ENCODE data around the gene WDR20.
"Not testable (repeated sequence)": the region's sequence is repeated elsewhere in the genome, so short reads cannot be mapped to it uniquely, and the experiment has no call there.

The WDR20 gene

DNA sequence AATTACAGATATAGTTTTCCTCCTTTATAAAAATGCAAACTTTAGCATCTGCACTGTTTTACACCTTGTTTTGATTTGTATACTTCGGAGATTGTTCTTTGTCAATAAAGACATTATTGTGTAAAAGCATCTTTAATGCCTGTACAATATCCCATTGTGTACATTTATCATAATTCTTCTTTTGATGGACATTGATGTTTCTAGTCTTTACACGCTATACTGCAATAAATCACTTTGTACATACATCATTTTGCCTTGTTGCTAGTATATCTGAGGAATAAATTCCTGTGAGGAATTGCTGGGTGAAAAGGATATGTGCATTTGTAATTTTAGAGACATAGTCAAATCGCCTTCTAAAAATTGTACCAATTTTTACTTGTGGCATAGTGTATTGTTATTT is 30.4 kb downstream of the WDR20 start:
- DNase-seq (ENCODE audit: low read depth, low spot score), result no peak

DNA sequence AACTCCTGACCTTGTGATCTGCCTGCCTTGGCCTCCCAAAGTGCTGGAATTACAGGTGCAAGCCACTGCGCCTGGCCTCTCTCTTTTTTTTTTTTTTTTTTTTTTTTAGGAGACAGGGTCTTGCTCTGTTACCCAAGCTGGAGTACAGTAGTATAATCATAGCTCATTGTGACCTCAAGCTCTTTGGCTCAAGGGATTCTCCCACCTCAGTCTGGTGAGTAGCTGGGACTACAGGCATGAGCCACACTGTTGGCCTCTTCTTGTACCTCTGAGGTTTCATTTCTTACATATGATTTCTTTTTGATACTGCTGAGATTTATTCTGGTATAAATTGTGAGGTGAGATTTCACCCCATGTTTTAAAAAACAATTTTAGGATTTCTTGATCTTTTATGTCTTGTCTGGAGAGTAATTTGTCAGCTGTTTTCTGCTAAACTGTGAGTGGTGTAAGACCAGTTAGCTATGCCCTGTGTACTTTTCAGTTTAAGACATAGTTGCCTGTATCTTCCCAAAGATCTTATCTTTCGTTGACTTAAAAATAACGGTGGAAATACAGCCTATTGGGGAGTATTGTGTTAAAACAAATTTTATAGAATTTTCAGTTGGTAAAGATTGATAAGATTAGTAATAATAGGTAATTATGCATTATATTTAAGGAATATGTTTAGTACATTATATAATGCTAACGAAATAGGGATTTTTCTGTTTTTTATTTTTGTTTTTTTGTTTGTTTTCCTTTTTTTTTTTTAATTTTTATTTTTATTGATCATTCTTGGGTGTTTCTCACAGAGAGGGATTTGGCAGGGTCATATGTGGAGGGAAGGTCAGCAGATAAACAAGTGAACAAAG is 31.7 kb downstream of the WDR20 start:
- no peak for DNase-seq (ENCODE audit: low read depth, low spot score)

DNA sequence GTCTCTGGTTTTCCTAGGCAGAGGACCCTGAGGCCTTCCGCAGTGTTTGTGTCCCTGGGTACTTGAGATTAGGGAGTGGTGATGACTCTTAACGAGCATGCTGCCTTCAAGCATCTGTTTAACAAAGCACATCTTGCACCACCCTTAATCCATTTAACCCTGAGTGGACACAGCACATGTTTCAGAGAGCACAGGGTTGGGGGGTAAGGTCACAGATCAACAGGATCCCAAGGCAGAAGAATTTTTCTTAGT is 32.2 kb downstream of the WDR20 start:
- not testable (repeated sequence) for DNase-seq (ENCODE audit: low read depth, low spot score)

DNA sequence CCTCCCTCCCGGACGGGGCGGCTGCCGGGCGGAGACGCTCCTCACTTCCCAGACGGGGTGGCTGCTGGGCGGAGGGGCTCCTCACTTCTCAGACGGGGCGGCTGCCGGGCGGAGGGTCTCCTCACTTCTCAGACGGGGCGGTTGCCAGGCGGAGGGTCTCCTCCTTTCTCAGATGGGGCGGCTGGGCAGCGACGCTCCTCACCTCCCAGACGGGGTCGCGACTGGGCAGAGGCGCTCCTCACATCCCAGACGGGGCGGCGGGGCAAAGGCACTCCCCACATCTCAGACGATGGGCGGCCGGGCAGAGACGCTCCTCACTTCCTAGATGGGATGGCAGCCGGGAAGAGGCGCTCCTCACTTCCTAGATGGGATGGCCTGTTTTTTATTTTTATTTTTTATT is 33.0 kb downstream of the WDR20 start:
- DNase-seq (ENCODE audit: low read depth, low spot score), result not testable (repeated sequence)

DNA sequence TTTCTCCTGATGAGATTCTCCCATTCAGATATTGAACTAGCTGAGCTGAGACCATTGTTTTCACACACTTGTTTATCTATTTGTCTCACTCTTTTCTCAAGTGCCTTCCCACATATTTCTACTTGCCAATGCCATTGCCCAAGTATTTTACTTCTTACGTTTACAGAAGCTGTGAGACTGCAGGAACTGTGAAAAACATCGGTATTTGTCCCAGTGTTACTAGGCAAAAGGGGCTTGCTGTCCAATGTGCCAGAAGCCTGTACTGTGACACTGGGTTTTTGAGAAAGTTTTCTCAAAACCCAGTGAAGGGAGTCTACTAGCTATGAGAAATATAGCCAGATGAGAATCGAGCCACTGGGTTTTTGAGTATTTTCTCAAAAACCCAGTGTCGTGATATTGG is 37.5 kb downstream of the WDR20 start:
- DNase-seq (ENCODE audit: low read depth, low spot score), result no peak

DNA sequence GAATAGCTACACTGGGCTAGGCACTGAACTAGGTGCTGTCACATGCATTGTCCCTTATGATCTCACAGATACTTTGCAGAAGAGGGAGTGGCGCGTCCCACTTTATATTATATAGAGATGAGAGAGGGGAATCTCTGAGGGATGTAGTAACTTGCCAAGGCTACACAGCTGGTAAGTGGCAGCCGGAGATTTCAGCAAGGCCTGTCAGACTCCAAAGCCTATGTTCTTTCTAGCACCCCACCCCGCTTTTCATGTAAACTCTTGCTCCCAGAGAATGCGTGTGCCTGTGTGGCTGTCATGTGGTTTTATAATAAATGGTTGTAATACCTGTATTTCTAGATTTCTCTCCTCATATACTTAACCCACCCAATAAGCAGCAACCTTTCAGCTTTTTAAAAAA is 39.1 kb downstream of the WDR20 start:
- no peak for DNase-seq (ENCODE audit: low read depth, low spot score)

DNA sequence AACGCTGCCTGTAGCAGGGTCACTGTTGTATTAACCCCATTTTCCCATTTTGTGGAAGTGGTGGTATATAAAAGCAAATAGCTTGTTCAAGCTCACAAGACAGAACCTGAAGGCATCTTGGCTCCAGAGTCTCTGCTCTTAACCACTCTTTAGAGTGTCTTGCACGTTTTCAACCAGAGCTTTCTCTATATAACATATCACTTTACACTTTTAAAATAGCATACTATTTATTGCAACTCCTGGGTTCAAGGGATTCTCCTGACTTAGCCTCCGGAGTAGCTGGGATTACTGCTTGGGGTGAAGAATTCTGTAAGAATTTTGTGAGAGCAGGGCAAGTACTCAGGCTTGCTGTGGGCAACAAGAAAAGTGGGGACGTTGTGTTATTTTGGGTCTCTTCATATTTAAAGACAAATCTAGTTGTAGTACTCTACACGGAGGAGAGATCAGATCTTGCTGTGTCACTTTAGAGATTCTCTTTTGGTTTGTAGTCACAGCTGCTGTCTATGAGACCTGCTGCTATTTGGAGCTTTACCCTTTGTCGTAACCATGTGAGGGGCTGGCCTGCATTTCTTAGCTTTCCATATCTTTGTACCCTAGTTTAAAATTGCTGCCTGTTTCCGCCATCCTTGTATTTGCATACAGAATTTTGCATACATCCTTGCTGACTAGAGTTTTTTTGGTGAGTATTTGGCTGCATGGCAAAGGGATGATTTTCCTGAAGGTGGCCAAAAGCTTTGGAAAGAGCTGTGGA is 40.7 kb downstream of the WDR20 start:
- DNase-seq (ENCODE audit: low read depth, low spot score), result no peak

DNA sequence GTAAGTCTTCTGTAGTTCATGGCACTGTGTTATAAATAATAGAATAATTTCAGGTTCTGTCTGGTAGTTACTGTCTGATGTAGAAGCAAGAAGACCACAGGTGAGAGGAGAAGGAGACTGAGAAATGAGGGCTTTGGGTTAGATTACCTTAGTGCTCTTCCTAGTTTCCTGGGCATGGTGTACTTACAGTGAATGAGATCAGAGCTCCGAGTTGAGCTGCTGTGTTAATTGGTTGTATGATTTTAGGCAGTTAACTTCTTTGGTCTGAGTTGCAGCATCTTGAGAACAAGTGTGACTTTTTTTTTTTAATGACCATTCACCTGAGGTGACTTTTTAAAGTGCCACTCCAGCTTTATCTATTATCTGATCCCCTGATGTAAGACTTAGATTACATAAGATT is 41.5 kb downstream of the WDR20 start:
- DNase-seq (ENCODE audit: low read depth, low spot score), result no peak

DNA sequence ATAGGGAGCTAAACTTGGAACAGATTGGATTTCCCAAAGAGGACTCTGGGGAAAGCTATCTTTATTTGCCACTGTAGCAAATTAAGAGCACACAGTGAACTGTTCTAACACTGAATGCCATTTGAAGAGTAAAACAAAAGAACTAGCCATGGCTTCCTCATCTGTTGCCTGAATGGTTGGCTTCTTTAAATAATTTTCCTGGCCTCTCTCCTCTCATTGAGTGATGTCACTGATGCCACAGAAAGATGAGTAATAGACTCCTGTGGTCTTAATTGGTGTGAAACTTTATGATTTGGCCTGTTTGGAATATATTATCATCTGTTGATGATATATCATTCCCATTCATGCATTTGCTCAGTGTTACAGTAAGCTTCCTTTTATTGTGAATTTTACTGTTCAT is 42.5 kb downstream of the WDR20 start:
- DNase-seq (ENCODE audit: low read depth, low spot score), result no peak

DNA sequence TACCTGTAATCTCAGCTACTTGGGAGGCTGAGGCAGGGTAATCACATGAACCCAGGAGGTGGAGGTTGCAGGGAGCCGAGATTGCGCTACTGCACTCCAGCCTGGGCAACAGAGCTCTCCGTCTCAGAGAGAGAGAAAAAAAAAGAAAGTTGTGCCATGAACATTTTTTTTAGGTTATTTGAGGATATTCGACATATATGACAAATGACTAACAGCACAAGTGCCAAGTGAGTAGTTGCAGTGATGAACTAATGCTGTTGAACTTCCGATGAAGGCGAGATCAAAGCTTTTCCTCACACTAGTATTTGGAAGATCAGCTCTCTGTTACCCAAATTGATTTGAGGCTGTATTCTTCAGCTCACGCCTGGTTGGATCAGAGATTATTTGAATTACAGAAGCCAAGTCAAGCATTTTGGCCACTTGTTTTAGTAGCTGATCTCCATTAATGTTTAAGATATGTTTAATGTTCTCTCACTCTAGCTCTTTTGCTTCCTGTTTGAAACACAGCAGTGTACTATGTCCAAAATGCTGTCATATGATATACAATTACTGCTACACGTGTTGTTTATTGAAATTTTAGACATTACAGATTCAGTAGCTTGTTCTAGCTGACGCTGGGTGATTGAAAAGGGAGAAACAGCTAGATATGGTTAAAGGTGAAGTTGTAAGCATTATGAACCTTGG is 43.4 kb downstream of the WDR20 start:
- DNase-seq (ENCODE audit: low read depth, low spot score), result no peak

DNA sequence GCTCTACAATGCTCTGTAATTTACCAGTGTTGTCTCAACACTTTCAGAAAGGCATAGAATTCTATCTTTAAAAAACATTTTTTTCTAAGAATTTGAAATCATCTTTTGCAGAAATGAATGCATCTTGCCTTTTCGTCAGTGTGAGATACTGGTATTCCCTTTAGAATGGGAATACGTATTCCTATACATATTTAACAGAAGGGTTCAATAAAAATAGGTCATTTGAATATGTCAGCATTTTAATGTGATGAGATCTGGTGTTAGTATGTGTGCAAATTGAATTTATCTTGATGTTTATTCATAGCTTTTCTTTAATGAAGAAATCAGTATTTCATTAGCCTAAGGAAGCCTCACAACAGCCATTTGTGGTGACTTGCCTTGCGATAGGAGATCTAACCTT is 44.2 kb downstream of the WDR20 start:
- DNase-seq (ENCODE audit: low read depth, low spot score), result no peak

DNA sequence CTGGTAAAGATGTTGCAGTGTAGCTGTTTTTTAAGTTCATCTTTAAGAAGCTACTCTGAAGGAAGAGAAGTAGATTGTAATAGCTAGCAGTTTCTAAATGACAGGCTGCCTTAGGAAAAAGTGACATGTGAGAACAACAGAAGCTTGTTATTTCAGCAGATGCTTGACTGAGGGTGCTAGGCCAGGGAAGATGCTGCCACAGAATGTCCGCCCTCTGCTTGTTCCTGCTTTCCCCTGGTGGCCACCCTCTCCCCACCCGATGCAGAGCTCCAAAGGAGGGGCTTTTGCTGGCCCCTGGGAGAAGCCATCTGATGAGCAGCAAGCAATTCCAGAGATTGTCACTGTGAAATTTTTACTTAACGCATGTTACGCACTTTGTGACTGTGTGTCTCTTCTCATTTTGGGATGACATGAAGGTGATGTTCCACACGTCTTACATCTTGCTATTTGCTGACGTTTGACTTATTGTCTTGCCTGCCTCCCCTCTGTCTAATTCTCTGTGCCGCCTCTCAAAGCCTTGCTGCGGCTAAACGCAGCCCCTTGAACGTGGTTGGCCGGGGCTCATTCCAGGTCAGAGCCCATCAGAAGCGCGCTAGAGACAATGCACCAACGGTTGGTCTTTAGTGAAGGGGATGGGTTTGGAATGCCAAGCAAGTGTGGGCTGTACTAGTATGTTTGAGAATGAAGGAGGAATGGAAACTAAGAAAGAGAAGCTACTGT is 44.8 kb downstream of the WDR20 start:
- DNase-seq (ENCODE audit: low read depth, low spot score), result no peak

DNA sequence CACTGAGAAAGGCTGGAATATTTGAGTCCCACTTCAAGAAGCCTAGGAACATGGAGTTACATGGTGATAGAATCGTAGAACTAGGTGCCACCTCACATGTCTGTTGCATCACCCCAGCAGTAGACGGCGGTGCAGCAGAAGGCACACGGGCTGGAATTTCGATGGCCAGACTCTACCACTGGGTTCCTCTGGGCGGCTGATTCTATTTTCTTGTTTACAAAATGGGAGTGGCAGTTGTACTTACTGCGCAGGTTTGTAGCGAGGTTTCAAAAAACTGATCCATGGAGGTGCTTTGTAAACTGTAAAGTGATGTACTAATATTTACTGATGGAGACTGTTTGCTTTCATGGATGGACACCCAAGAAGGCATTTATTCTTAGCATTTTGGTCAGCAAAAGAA is 45.7 kb downstream of the WDR20 start:
- no peak for DNase-seq (ENCODE audit: low read depth, low spot score)

DNA sequence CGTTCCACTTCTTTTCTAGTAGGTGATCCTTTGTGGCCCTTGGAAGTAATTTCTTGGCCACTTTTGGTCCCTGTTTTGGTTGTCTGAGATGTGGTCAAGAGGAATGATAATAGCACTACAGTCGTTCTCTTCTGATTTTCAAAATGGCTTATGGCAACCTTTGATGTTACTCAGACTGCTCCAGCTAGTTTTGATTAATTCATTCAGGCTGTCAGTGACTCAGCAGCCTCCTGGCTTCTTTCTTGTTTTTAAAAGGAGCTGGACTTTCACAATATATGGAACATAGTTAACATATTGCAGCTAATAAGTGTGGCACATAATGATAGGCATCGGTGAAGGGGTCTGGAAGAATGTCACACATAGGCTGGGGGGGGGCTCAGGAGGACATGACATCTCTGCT is 47.3 kb downstream of the WDR20 start:
- peak; percentile 46 for DNase-seq (ENCODE audit: low read depth, low spot score)

DNA sequence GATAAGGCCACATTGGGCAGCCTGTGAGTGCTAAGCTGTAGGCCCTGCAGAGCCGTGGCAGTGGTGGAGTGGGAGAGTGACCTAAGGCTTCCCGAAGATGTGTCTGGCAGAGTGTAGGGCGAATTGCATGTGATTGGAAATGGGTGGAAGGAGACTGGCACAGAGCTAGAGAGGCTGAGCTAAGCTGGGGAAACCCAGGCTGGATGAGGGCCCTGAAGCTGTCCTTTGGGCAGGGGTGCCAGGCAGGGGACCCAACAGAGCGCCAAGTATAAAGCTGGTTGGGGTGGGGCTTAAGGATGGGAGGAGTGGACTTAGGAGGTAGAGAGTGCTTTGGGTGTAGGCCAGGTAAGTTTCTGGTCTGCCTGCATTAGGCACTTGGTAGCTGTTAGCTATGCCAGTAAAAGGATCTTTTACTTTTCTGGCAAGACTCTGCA is 47.9 kb downstream of the WDR20 start:
- DNase-seq (ENCODE audit: low read depth, low spot score), result no peak

DNA sequence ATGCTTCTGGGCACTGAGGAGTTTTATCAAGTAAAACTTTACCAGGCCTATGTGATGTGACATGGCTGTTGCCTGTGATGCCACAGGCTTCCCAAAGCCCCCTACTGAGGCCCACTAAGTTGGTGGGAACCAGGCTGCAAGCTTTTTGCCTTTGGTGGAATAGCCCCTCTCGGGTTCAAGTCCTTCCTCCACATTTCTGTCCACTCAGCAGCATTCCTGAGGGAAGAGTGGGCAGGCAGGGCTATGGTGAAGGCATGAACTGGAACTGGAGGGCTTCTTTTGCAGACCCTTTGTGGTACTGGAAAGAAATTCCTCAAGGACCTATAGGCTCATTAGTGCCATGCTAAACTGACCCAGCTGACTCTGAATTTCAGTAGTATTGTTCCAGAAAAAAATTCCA is 48.5 kb downstream of the WDR20 start:
- no peak for DNase-seq (ENCODE audit: low read depth, low spot score)

DNA sequence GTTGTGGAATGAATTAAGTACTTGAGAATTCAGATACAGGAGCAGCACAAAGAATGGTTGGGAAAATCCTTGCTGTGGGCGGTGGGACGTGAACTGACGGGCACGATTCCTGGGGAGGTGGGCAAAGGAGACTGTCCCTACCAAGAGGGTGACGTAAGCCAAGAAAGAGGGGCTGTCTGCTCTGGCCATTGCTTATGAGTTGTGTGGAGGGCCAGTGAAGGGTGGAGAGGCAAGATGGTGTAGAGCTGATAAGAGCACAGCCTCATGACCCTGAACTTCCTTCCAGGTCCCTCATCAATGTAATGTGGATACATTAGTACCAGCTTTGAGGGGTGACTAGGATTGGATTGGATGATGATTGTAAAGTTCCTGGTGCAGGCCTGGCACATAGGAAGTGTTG is 50.2 kb downstream of the WDR20 start:
- no peak for DNase-seq (ENCODE audit: low read depth, low spot score)

DNA sequence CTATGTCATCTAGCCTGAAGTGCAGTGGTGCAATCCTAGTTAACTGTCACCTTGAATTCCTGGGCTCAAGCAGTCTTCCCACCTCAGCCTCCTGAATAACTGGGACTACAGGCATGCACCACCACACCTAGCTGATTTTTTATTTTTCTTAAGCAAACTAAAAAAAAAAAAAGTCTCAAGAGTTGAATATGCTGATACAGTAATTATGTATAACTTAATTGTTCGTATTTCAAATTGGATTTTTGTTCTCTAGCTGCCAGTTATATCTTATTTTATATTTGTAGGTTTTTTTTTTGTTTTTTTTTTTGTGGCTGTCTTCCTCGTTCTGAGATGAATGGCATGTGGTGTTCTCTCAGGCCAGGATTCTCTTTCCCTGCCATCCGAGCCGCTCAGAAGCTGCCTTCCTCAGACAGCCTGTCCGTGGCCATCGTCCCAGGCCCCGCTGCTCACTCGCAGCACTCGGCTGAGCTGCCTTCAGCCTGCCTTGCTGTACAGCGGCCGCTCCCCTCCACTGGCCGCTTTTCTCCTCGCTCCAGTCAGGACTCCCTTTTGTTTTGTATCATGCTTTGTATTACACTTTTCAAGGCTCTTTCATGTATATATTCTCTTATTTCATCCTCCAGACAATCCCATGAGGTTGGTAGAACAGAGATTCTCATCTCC is 53.3 kb downstream of the WDR20 start:
- no peak for DNase-seq (ENCODE audit: low read depth, low spot score)

DNA sequence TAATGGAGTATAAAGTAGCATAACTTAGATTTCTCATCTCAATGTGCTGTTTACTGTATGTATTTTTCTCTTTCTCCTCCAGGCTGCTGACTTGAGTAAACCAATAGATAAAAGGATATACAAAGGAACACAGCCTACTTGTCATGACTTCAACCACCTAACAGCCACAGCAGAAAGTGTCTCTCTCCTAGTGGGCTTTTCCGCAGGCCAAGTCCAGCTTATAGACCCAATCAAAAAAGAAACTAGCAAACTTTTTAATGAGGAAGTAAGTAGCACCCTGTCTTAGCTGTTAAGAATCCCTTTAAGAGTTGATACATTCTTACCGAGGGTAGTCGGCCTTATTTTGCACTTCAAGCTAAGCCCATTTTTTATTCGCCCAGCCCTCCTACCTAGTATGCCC is 55.2 kb downstream of the WDR20 start:
- no peak for DNase-seq (ENCODE audit: low read depth, low spot score)

DNA sequence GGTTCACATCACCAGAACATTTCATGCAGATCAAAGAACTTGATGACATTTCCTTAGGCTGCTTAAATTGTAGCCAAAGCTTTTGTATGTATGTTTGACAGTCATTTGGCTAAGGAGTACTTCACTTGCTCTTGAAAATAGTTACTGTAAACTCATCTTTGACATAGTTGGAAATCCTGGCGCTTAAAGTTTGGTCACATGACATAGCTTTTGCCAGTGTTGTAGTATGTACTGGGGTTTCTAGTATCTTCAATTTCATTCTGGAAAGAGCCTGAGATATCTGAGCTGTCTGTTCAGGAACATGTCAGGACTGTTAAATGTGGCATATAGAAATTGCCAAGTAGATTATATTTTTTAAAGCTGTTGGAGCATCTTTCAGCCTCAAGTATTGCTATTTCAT is 55.7 kb downstream of the WDR20 start:
- no peak for DNase-seq (ENCODE audit: low read depth, low spot score)

DNA sequence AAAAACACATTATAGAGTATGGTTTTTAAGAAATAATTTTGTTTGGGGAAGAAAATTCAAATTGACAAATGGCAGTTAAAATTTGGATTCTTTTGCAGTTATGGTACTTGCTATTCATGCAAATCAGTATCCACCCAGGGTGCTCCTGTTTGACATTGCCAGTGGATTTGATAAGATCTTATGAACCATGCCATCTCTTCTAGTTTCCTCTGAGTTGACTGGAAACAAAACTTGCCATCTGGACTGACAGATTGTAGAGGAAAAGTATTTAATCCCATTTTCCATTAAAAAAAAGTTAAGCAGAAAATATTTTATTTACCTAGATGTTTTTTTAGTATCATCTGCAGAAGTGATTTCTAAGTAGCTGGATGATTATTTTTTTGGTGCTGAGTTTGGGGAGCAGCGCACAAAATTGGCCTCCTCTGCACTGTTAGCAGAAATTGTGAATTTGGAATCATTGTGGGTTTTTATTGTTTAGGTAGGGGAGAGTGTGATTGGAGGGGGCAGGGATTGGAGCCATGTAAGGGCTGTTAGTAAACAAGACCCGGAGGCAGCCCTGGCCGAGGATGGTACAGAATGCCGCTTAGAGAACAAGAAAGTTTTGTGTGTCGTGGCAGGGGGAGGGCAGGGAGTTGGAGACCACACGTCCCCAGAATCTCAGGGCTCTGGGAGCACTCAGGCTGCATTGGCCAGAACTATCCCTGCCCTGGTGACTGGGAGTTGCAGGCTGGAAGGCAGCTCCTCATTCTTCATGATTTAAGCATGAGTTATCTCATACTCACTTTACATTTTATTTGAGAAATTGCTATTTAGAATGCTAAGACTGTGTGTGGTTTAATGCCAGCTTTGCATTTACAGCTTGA is 56.6 kb downstream of the WDR20 start:
- no peak for DNase-seq (ENCODE audit: low read depth, low spot score)
